NCI-H1417 (cell line): ENCODE results near the gene TSHZ1.
"Not testable (repeated sequence)": the region's sequence is repeated elsewhere in the genome, so short reads cannot be mapped to it uniquely, and the experiment has no call there.

Experiments used
- DNase-seq, 3 experiments: peaks; one replicate each; lab custom pipeline; 2025; lab: John Stamatoyannopoulos, UW

TSHZ1 gene

GRCh38 chr18:75305984-75306383 lies 95.4 kb downstream of the TSHZ1 start:
- no peak for DNase-seq

GRCh38 chr18:75307530-75307929 lies 96.9 kb downstream of the TSHZ1 start:
- DNase-seq = no peak

GRCh38 chr18:75309564-75309963 lies 99.0 kb downstream of the TSHZ1 start:
- no peak for DNase-seq

- DNase-seq = peak in 1 of 3 experiments; percentile 21
Observed at GRCh38 chr18:75314117-75314516, 103.5 kb downstream of the TSHZ1 start.

- DNase-seq = no peak
Observed at GRCh38 chr18:75314606-75315005, 104.0 kb downstream of the TSHZ1 start.

GRCh38 chr18:75316223-75316622 lies 105.6 kb downstream of the TSHZ1 start:
- no peak for DNase-seq

GRCh38 chr18:75316826-75317225 lies 106.2 kb downstream of the TSHZ1 start:
- DNase-seq = no peak

GRCh38 chr18:75317300-75317699 lies 106.7 kb downstream of the TSHZ1 start:
- no peak for DNase-seq

- DNase-seq = no peak
Observed at GRCh38 chr18:75317703-75318102, 107.1 kb downstream of the TSHZ1 start.

GRCh38 chr18:75319905-75320304 lies 109.3 kb downstream of the TSHZ1 start:
- no peak for DNase-seq

GRCh38 chr18:75320506-75320905 lies 109.9 kb downstream of the TSHZ1 start:
- DNase-seq = no peak

GRCh38 chr18:75321431-75321830 lies 110.8 kb downstream of the TSHZ1 start:
- DNase-seq = no peak

- DNase-seq = no peak
Observed at GRCh38 chr18:75322206-75322605, 111.6 kb downstream of the TSHZ1 start.

GRCh38 chr18:75323821-75324585 lies 113.4 kb downstream of the TSHZ1 start:
- no peak for DNase-seq

- DNase-seq = no peak
Observed at GRCh38 chr18:75324686-75325257, 114.2 kb downstream of the TSHZ1 start.

GRCh38 chr18:75329753-75330152 lies 119.2 kb downstream of the TSHZ1 start:
- not testable (repeated sequence) for DNase-seq

GRCh38 chr18:75330308-75330707 lies 119.7 kb downstream of the TSHZ1 start:
- DNase-seq = no peak

GRCh38 chr18:75334869-75335268 lies 124.3 kb downstream of the TSHZ1 start:
- DNase-seq = no peak

GRCh38 chr18:75335511-75335910 lies 124.9 kb downstream of the TSHZ1 start:
- no peak for DNase-seq

- no peak for DNase-seq
Observed at GRCh38 chr18:75336767-75337166, 126.2 kb downstream of the TSHZ1 start.

GRCh38 chr18:75337348-75337747 lies 126.8 kb downstream of the TSHZ1 start:
- DNase-seq = no peak

GRCh38 chr18:75338631-75339030 lies 128.0 kb downstream of the TSHZ1 start:
- no peak for DNase-seq
